ENCODE data around the gene PLSCR1. TPM values are rescaled to one million over a fixed set of nuclear protein-coding genes. Genes with fewer than 3 reads are reported as not detected.
A peak's percentile ranks its signal among the peaks of the same experiment; 100 is the strongest.

The PLSCR1 gene
- total RNA-seq, 3 donors from 2014 or later (not counting 1 experiment from before 2014, with no cell fraction given) = 24.2 to 38.2 (median 35.2) TPM

- H3K27ac Mint-ChIP-seq = no peak overlapping the region
- intact Hi-C loops (cut with micrococcal nuclease) = no loop called here
- ATAC-seq (no peak), DNase-seq (no peak)
- no peak overlapping the region for H3K4me3 ChIP-seq (ENCODE audit: low read length)
- peaks cover 7 to 15% of the 10 kb centered on the region in 2 donors for H3K4me1 Mint-ChIP-seq
- no peaks in the 10 kb centered on the region for H3K27me3 ChIP-seq (ENCODE audit: control insufficient read depth, insufficient read depth, low read length)
- H3K27ac ChIP-seq (ENCODE audit: low read length) = no peak overlapping the region
- peaks cover 3% of the 10 kb centered on the region for H3K36me3 Mint-ChIP-seq
- H3K4me3 Mint-ChIP-seq = no peak overlapping the region
- H3K36me3 ChIP-seq (ENCODE audit: control insufficient read depth, insufficient read depth, low read length) = no peaks in the 10 kb centered on the region
- H3K4me1 ChIP-seq (ENCODE audit: control insufficient read depth, insufficient read depth, low read length) = no peaks in the 10 kb centered on the region
- H3K9me3 ChIP-seq (ENCODE audit: control insufficient read depth, insufficient read depth, low read length) = no peaks in the 10 kb centered on the region
- 58% methylated on average over 3 of the region's 4 CpGs for WGBS (ENCODE audit: insufficient coverage)
- peaks cover 0 to 3% of the 10 kb centered on the region in 2 donors for H3K27me3 Mint-ChIP-seq (ENCODE audit: low read depth in 2 of 2)
- H3K9me3 Mint-ChIP-seq = no peaks in the 10 kb centered on the region
- no peak for TF ChIP-seq CTCF (IDR thresholded peaks at IDR 0.05)
Measured at GRCh38 chr3:146557745-146558144, 13.3 kb upstream of the PLSCR1 start.

DNA sequence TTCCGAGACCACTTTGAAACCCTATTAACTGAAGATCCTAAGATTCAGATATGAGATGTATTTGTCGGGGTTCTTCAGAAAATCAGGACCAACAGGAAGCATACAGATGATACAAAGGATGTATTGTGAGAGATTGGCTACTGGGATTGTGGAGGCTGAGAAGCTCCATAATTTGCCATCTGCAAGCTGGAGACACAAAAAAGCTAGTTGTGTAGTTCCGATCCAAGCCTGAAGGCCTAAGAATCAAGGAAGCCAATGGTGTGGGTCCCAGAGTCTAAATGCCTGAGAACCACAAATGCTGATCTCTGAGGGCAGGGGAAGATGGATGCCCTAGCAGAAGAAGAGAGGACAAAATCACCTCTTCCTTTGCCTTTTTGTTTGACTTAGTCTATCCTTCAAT lies 10.9 kb upstream of the PLSCR1 start:
- Histone ChIP-seq H3K4me3 (ENCODE audit: low read length) (no peak overlapping the region), H3K9me3 (ENCODE audit: control insufficient read depth, insufficient read depth, low read length) (no peaks in the 10 kb centered on the region), H3K36me3 (ENCODE audit: control insufficient read depth, insufficient read depth, low read length) (no peaks in the 10 kb centered on the region), H3K27me3 (ENCODE audit: control insufficient read depth, insufficient read depth, low read length) (no peaks in the 10 kb centered on the region), H3K4me1 (ENCODE audit: control insufficient read depth, insufficient read depth, low read length) (no peaks in the 10 kb centered on the region), H3K27ac (ENCODE audit: low read length) (no peak overlapping the region)
- peaks cover 17 to 19% of the 10 kb centered on the region in 2 donors for H3K4me1 Mint-ChIP-seq
- H3K9me3 Mint-ChIP-seq = no peaks in the 10 kb centered on the region
- H3K36me3 Mint-ChIP-seq = no peaks in the 10 kb centered on the region
- no peak overlapping the region for H3K4me3 Mint-ChIP-seq
- no peak overlapping the region for H3K27ac Mint-ChIP-seq
- no peak for TF ChIP-seq CTCF (IDR thresholded peaks at IDR 0.05)
- DNase-seq = no peak
- no peak for ATAC-seq
- H3K27me3 Mint-ChIP-seq (ENCODE audit: low read depth in 2 of 2) = no peaks in the 10 kb centered on the region
- intact Hi-C loops (cut with micrococcal nuclease) = no loop called here
- WGBS (ENCODE audit: insufficient coverage) = 100% methylated on average over 3 of the region's 3 CpGs

DNA sequence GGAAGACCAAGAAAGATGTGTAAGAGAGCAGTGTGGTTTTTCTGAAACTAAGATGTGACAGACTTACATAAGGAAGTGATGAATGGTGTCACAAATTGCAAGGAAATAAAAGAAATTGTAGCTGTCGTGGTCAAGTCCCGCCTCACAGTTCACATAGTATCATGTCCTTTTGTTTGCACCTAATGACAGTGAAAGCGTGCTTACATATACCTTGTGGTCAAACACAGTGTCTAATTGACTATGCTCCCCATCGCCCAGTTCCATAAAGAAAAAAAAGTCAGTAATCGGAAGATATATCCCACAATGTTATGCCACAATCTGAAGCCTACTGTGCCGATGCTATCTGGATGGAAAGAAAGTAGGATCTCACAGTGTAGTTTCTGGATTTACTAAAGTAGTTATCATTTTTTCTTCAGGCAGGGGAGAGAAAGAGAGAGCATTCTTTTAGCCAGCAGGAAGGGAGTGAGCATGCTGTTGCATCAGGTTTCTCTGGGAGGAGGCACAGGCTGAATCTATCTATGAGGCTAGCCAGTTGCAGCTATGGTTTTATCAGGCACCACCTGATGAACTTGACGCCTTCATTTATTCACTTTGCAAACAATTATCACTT lies 9.8 kb upstream of the PLSCR1 start:
- DNase-seq (no peak), ATAC-seq (peak in 2 of 3 donors; percentile 33 to 57)
- Histone ChIP-seq H3K27me3 (ENCODE audit: control insufficient read depth, insufficient read depth, low read length) (no peaks in the 10 kb centered on the region), H3K4me3 (ENCODE audit: low read length) (no peak overlapping the region), H3K36me3 (ENCODE audit: control insufficient read depth, insufficient read depth, low read length) (no peaks in the 10 kb centered on the region), H3K9me3 (ENCODE audit: control insufficient read depth, insufficient read depth, low read length) (no peaks in the 10 kb centered on the region), H3K27ac (ENCODE audit: low read length) (no peak overlapping the region), H3K4me1 (ENCODE audit: control insufficient read depth, insufficient read depth, low read length) (no peaks in the 10 kb centered on the region)
- Mint-ChIP-seq H3K36me3 (no peaks in the 10 kb centered on the region), H3K27ac (no peak overlapping the region), H3K4me3 (no peak overlapping the region), H3K27me3 (ENCODE audit: low read depth in 2 of 2) (no peaks in the 10 kb centered on the region), H3K9me3 (no peaks in the 10 kb centered on the region), H3K4me1 (peaks cover 21 to 25% of the 10 kb centered on the region in 2 donors)
- no peak for TF ChIP-seq CTCF (IDR thresholded peaks at IDR 0.05)
- intact Hi-C loops (cut with micrococcal nuclease) = no loop called here
- 51% methylated on average over 6 of the region's 7 CpGs for WGBS (ENCODE audit: insufficient coverage)

Data from natural killer cell (primary cell).